Measurements from ENCODE around the gene SOX10. TPM values are rescaled to one million over a fixed set of nuclear protein-coding genes. Genes with fewer than 3 reads are reported as not detected.
"Not testable (repeated sequence)": the region's sequence is repeated elsewhere in the genome, so short reads cannot be mapped to it uniquely, and the experiment has no call there.

SOX10 gene
- total and polyA plus RNA-seq, 8 donors = 0.06 to 0.96 (median 0.30) TPM

DNA sequence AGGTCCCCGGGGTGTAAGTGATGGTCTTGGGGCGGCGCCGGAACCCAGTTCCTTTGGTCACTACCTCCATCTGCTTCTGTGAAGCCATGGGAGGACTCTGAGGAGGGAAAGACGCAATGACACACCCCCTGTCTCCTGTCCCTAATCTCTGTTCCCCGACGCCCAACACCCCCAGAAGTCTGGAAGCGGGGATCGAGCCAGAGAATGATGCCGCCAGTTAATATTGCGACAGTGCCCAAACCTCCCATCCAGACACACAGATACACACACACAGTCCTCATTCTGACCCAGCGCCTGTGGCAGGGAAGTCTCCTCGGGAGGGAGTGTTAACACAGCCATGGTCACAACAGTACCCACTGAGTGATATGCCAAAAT, 31.3 kb downstream of the SOX10 start:
- intact Hi-C loops (cut with DNase I) = no loop called here
- peaks cover 0 to 14% (median 7%) of the 10 kb centered on the region in 3 donors for H3K4me1 ChIP-seq
- H3K27ac ChIP-seq = peak overlapping the region in 1 of 4 donors; percentile 44
- H3K27me3 ChIP-seq = no peaks in the 10 kb centered on the region
- TF ChIP-seq, protein P1, sequence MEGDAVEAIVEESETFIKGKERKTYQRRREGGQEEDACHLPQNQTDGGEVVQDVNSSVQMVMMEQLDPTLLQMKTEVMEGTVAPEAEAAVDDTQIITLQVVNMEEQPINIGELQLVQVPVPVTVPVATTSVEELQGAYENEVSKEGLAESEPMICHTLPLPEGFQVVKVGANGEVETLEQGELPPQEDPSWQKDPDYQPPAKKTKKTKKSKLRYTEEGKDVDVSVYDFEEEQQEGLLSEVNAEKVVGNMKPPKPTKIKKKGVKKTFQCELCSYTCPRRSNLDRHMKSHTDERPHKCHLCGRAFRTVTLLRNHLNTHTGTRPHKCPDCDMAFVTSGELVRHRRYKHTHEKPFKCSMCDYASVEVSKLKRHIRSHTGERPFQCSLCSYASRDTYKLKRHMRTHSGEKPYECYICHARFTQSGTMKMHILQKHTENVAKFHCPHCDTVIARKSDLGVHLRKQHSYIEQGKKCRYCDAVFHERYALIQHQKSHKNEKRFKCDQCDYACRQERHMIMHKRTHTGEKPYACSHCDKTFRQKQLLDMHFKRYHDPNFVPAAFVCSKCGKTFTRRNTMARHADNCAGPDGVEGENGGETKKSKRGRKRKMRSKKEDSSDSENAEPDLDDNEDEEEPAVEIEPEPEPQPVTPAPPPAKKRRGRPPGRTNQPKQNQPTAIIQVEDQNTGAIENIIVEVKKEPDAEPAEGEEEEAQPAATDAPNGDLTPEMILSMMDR (IDR thresholded peaks at IDR 0.05) = no peak
- ATAC-seq = peak; percentile 30 to 72 (median 64)
- no peaks in the 10 kb centered on the region for H3K9me3 ChIP-seq
- peak overlapping the region; percentile 56 to 98 (median 81) for H3K4me3 ChIP-seq
- DNase-seq = peak in 1 of 6 donors; percentile 15
- WGBS, 2 donors = 0 to 1% methylated on average over 13 of the region's 13 CpGs
- no peak for FAIRE-seq
- peaks cover 0 to 9% (median 0%) of the 10 kb centered on the region in 3 donors for H3K36me3 ChIP-seq

DNA sequence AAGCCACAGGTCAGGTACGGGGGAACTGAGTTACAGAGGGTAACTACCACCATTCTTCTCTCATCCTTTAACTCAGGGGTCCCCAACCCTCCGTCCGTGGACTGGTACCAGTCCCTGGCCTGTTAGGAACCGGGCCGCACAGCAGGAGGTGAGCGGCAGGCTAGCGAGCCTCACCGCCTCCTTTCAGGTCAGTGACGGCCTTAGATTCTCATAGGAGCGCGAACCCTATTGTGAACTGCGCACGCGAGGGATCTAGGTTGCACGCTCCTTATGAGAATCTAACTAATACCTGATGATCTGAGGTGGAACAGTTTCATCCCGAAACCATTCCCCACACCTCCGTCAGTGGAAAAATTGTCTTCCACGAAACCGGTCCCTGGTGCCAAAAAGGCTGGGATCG, 31.7 kb downstream of the SOX10 start:
- peak; percentile 30 to 50 (median 40) for ATAC-seq
- WGBS, 2 donors = 3 to 5% methylated on average over 20 of the region's 20 CpGs
- H3K27me3 ChIP-seq; H3K27ac ChIP-seq; intact Hi-C loops (cut with DNase I); FAIRE-seq; DNase-seq; H3K9me3 ChIP-seq; H3K36me3 ChIP-seq: not testable (repeated sequence)
- peak overlapping the region in 3 of 4 donors; percentile 56 to 92 (median 70) for H3K4me3 ChIP-seq
- H3K4me1 ChIP-seq = peaks cover 0 to 14% (median 7%) of the 10 kb centered on the region in 3 donors

DNA sequence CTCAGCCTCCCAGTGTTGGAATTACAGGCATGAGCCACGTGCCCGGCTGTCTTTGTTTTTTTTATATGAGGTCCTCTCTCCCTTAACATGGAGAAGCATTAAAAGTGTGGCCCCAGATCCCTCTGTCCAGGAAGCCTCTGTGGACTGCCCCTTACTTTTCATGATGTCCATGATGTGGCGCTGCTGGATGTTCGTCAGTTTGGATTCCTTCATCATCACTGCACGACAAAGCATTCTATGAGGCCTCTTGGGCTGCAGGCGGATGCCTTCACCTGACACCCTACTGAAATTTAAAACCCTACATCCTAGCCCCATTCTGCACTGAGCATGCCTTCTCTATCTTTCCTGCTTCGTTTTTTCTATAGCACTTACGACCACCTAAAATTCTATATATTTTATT, 33.0 kb downstream of the SOX10 start:
- intact Hi-C loops (cut with DNase I) = no loop called here
- FAIRE-seq = no peak
- Histone ChIP-seq H3K9me3 (no peaks in the 10 kb centered on the region), H3K27ac (no peak overlapping the region), H3K4me1 (peaks cover 0 to 14% (median 7%) of the 10 kb centered on the region in 3 donors), H3K4me3 (no peak overlapping the region), H3K36me3 (no peaks in the 10 kb centered on the region), H3K27me3 (no peaks in the 10 kb centered on the region)
- no peak for DNase-seq
- 60 to 66% methylated on average over 8 of the region's 8 CpGs for WGBS, 2 donors
- no peak for ATAC-seq
- TF ChIP-seq, protein P1 (IDR thresholded peaks at IDR 0.05) = no peak

DNA sequence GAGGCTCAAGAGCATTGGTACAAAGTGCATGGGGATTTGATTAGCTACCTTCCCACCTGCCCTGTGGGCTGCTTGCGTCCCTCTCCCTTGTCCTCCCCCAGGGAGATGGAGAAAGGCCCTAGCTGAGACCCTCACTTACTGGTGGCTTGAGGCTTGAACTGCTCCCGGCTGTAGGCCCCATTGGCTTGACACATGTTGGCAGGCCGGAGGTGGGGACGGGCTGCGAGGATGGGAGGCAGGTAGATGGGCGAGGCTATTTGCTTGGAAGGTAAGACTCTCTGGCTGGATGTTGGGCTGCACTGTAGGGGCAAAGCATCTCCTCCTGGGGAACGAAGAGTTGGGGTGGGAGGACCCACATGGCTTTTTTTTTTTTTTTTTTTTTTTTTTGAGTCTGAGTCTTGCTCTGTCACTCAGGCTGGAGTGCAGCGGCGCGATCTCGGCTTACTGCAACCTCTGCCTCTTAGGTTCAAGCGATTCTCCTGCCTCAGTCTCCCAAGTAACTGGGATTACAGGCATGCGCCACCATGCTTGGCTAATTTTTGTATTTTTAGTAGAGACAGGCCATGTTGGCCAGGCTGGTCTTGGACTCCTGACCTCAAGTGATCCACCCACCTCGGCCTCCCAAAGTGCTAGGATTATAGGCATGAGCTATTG, 37.1 kb downstream of the SOX10 start:
- not testable (repeated sequence) for ATAC-seq, H3K4me1 ChIP-seq, DNase-seq, FAIRE-seq, H3K36me3 ChIP-seq, H3K27ac ChIP-seq, H3K4me3 ChIP-seq, H3K9me3 ChIP-seq, H3K27me3 ChIP-seq
- WGBS, 2 donors = 93 to 97% methylated on average over 14 of the region's 14 CpGs
- intact Hi-C loops (cut with DNase I) = loop anchor here in 1 of 3 donors (10.0 kb wide), 1 partner anchor 62 kb away; no protein-coding TSS in a partner anchor

DNA sequence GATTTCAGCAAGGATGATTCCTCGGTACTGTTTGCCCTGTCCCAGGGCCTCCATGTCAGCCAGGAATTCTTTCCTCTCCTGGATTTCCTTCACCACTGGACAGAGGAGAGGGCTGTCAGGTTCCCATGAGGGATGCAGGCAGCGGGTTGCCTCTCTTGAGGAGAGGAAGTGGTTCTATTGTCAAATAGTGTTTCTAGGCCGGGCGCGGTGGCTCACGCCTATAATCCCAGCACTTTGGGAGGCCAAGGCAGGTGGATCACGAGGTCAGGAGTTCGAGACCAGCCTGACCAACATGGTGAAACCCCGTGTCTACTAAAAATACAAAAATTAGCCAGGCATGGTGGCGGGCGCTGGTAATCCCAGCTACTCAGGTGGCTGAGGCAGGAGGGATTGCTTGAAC, 39.9 kb downstream of the SOX10 start:
- not testable (repeated sequence) for DNase-seq, H3K27me3 ChIP-seq, H3K4me3 ChIP-seq, ATAC-seq, H3K9me3 ChIP-seq, FAIRE-seq, H3K4me1 ChIP-seq, H3K27ac ChIP-seq
- peaks cover 0 to 23% (median 13%) of the 10 kb centered on the region in 3 donors for H3K36me3 ChIP-seq
- WGBS, 2 donors = 93 to 95% methylated on average over 11 of the region's 11 CpGs
- intact Hi-C loops (cut with DNase I) = loop anchor here in 1 of 3 donors (10.0 kb wide), 1 partner anchor 60 kb away; no protein-coding TSS in a partner anchor

DNA sequence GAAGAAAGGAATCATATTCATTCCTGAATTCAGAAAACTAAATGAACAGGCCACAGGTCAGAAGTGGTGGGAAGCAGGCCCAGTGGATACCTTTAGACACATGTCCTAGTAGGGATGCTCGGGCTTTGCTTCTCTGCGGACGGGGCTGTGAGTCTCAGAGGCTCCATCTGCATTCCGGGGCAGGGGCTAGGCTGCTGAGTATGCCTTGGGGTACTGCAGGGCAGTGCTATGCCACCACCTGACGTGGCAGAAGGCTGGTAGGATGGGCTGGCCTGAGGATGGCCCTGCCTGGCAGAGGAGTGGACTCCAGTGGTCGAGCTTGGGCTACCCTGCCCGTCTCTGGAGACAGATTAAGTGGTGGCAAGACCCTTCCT, 40.5 kb downstream of the SOX10 start:
- Histone ChIP-seq H3K9me3 (no peaks in the 10 kb centered on the region), H3K27ac (no peak overlapping the region), H3K4me1 (no peaks in the 10 kb centered on the region), H3K36me3 (peaks cover 0 to 23% (median 16%) of the 10 kb centered on the region in 3 donors), H3K4me3 (no peak overlapping the region), H3K27me3 (no peaks in the 10 kb centered on the region)
- WGBS, 2 donors = 94 to 99% methylated on average over 7 of the region's 7 CpGs
- DNase-seq (no peak), ATAC-seq (no peak), FAIRE-seq (no peak)
- intact Hi-C loops (cut with DNase I) = loop anchor here in 1 of 3 donors (10.0 kb wide), 1 partner anchor 59 kb away; no protein-coding TSS in a partner anchor
- TF ChIP-seq, protein P1 (IDR thresholded peaks at IDR 0.05) = no peak
